Fibroblast of pulmonary artery (primary cell): ENCODE data around the gene TMCC3.
"Not testable (repeated sequence)": the region's sequence is repeated elsewhere in the genome, so short reads cannot be mapped to it uniquely, and the experiment has no call there.

Experiments used
- DNase-seq: peaks from one replicate; pipeline ENCODE4 v3.0.0-alpha.2; 2010; ENCODE audit warnings: low read depth
- H3K4me3 ChIP-seq: replicated peaks from 2 replicates; pipeline ENCODE4 v1.5.1; 2011; ENCODE audit warnings: low read depth, mild to moderate bottlenecking, control low read depth, low read length, moderate library complexity
- CTCF ChIP-seq: IDR thresholded peaks from 2 replicates; pipeline ENCODE4 v1.5.1; 2011; ENCODE audit warnings: mild to moderate bottlenecking, control low read depth, low read length, inconsistent platforms; ENCODE audit errors: missing control alignments

The TMCC3 gene

GRCh38 chr12:94594443-94594825 lies 55.9 kb downstream of the TMCC3 start:
- TF ChIP-seq CTCF, result no peak
- DNase-seq, result no peak
- H3K4me3 ChIP-seq, result no peak overlapping the region

- DNase-seq, result no peak
- TF ChIP-seq CTCF, result no peak
These were observed 56.4 kb downstream of the TMCC3 start for GRCh38 chr12:94593822-94594442.

GRCh38 chr12:94592723-94593122 lies 57.6 kb downstream of the TMCC3 start:
- DNase-seq, H3K4me3 ChIP-seq: not testable (repeated sequence)

More at GRCh38 chr12:94593822-94594442, 56.4 kb downstream of the TMCC3 start:
- no peak overlapping the region for H3K4me3 ChIP-seq

GRCh38 chr12:94592080-94592479 lies 58.3 kb downstream of the TMCC3 start:
- TF ChIP-seq CTCF, result no peak
- no peak for DNase-seq
- H3K4me3 ChIP-seq, result no peak overlapping the region

GRCh38 chr12:94590428-94590827 lies 59.9 kb downstream of the TMCC3 start:
- no peak for DNase-seq
- no peak for TF ChIP-seq CTCF
- no peak overlapping the region for H3K4me3 ChIP-seq

- H3K4me3 ChIP-seq, result no peak overlapping the region
- no peak for TF ChIP-seq CTCF
- no peak for DNase-seq
These were observed 60.8 kb downstream of the TMCC3 start for GRCh38 chr12:94589591-94590001.

- no peak for DNase-seq
- TF ChIP-seq CTCF, result no peak
- no peak overlapping the region for H3K4me3 ChIP-seq
These were observed 62.0 kb downstream of the TMCC3 start for GRCh38 chr12:94588346-94588745.
